H1 (cell line): Measurements from ENCODE around the gene GLIPR1. TPM values are rescaled to one million over a fixed set of nuclear protein-coding genes. Genes with fewer than 3 reads are reported as not detected.

ENCODE experiments used
- CTCF ChIA-PET: fragments of 300-600 bp; sonication (Branson Sonifier 250); formaldehyde crosslinking; loops from one replicate; lab custom pipeline; 2021; ENCODE audit not compliant: partially characterized antibody; lab: Charles Lee
- POLR2A ChIA-PET: fragments of 300-600 bp; sonication (Branson Sonifier 250); formaldehyde crosslinking; loops from one replicate; lab custom pipeline; 2021; ENCODE audit warnings: inconsistent platforms; ENCODE audit not compliant: partially characterized antibody; lab: Charles Lee
- DNase-seq, 2 experiments: peaks; one replicate each; pipeline versions ENCODE4 v3.0.0 to v3.0.0-alpha.2; 2010 to 2022; ENCODE audit warnings: low spot score in 2 of 2, low read depth in 1 of 2, mixed read lengths in 1 of 2
- FAIRE-seq: peaks from 2 replicates; lab custom pipeline; 2011; peaks lifted over from hg19 to GRCh38; lab: Jason Lieb, UNC
- H2AFZ ChIP-seq: 2 replicates; pipeline ENCODE4 v1.8.1; 2012; ENCODE audit warnings: low read length, inconsistent platforms
- H2AK5ac ChIP-seq: 2 replicates; pipeline ENCODE4 v1.6.1; 2013; ENCODE audit warnings: low read depth, low read length
- H2BK120ac ChIP-seq: replicated peaks from 2 replicates; pipeline ENCODE3; 2013; ENCODE audit warnings: low read depth, low read length, inconsistent platforms
- H2BK12ac ChIP-seq: 2 replicates; pipeline ENCODE4 v1.6.1; 2013; ENCODE audit warnings: low read depth, low read length
- H2BK15ac ChIP-seq: 2 replicates; pipeline ENCODE4 v1.6.1; 2013; ENCODE audit warnings: low read length
- H2BK20ac ChIP-seq: 2 replicates; pipeline ENCODE4 v1.6.1; 2013; ENCODE audit warnings: low read length
- H2BK5ac ChIP-seq: 2 replicates; pipeline ENCODE4 v1.6.1; 2013; ENCODE audit warnings: low read depth, low read length
- H3K14ac ChIP-seq: 2 replicates; pipeline ENCODE4 v1.6.1; 2013; ENCODE audit warnings: inconsistent platforms; ENCODE audit not compliant: insufficient read length
- H3K18ac ChIP-seq: 2 replicates; pipeline ENCODE4 v1.6.1; 2013; ENCODE audit warnings: low read length; ENCODE audit errors: extremely low read depth
- H3K23ac ChIP-seq: 2 replicates; pipeline ENCODE4 v1.6.1; 2013; ENCODE audit warnings: inconsistent platforms; ENCODE audit not compliant: insufficient read length
- H3K23me2 ChIP-seq: 2 replicates; pipeline ENCODE4 v1.6.1; 2013; ENCODE audit warnings: low read depth, low read length
- H3K27ac ChIP-seq: 2 replicates; pipeline ENCODE4 v1.6.1; 2011; ENCODE audit warnings: low read depth, low read length, inconsistent platforms
- H3K27me3 ChIP-seq, 4 experiments: replicated peaks in 1 of 4; 1 replicate in 1 of 4; 2 replicates in 3 of 4; pipeline versions ENCODE4 v1.6.1 to v1.8.1; 2011 to 2013; ENCODE audit warnings: low read length in 3 of 4, mild to moderate bottlenecking in 3 of 4, inconsistent platforms in 2 of 4, mixed read lengths in 2 of 4, moderate library complexity in 1 of 4; ENCODE audit not compliant: control insufficient read depth in 3 of 4, insufficient read depth in 3 of 4; ENCODE audit errors: extremely low read depth in 1 of 4
- H3K36me3 ChIP-seq, 4 experiments: 2 replicates each; pipeline versions ENCODE4 v1.6.1 to v1.8.1; 2011 to 2013; ENCODE audit warnings: mild to moderate bottlenecking in 4 of 4, low read length in 3 of 4, moderate library complexity in 2 of 4, control low read depth in 1 of 4, inconsistent platforms in 1 of 4; ENCODE audit not compliant: insufficient read depth in 4 of 4, control insufficient read depth in 2 of 4
- H3K4ac ChIP-seq: replicated peaks from 2 replicates; pipeline ENCODE3; 2013; ENCODE audit warnings: low read length, low read depth, mixed read lengths, inconsistent platforms; ENCODE audit not compliant: insufficient read length
- H3K4me1 ChIP-seq, 4 experiments: replicated peaks in 1 of 4; 1 replicate in 1 of 4; 2 replicates in 3 of 4; pipeline versions ENCODE4 v1.6.1 to v1.8.1; 2011 to 2013; ENCODE audit warnings: low read length in 3 of 4, inconsistent platforms in 2 of 4, mixed read lengths in 1 of 4; ENCODE audit not compliant: insufficient read depth in 4 of 4, control insufficient read depth in 3 of 4
- H3K4me2 ChIP-seq, 2 experiments: 2 replicates each; pipeline versions ENCODE4 v1.6.1 to v1.8.1; 2011 to 2013; ENCODE audit warnings: low read depth in 2 of 2, low read length in 2 of 2, control low read depth in 1 of 2, inconsistent platforms in 1 of 2, mild to moderate bottlenecking in 1 of 2; ENCODE audit not compliant: insufficient read depth in 1 of 2
- H3K4me3 ChIP-seq, 4 experiments: fragments of 200-600, 300-600 bp in 1 of 4; sonication (generic), shearing (Covaris generic), sonication (Bioruptor Twin) in 1 of 4; 2 replicates each; pipeline versions ENCODE4 v1.5.1 to v1.8.1; 2011 to 2016; ENCODE audit warnings: low read length in 4 of 4, low read depth in 3 of 4, control low read depth in 2 of 4, inconsistent platforms in 2 of 4, mild to moderate bottlenecking in 2 of 4, mixed read lengths in 1 of 4, moderate library complexity in 1 of 4; ENCODE audit not compliant: insufficient read depth in 2 of 4; ENCODE audit errors: extremely low read depth in 1 of 4
- H3K56ac ChIP-seq: replicated peaks from 2 replicates; pipeline ENCODE3; 2013; ENCODE audit warnings: low read depth, mild to moderate bottlenecking, mixed read lengths, low read length, inconsistent platforms; ENCODE audit not compliant: insufficient read length
- H3K79me1 ChIP-seq: 2 replicates; pipeline ENCODE4 v1.6.1; 2013; ENCODE audit warnings: low read depth, low read length, control low read depth
- H3K79me2 ChIP-seq, 2 experiments: 2 replicates each; pipeline versions ENCODE4 v1.6.1 to v1.8.1; 2012 to 2013; ENCODE audit warnings: low read length in 2 of 2, mild to moderate bottlenecking in 2 of 2, inconsistent platforms in 1 of 2; ENCODE audit not compliant: insufficient read depth in 2 of 2, control insufficient read depth in 1 of 2
- H3K9ac ChIP-seq, 4 experiments: replicated peaks in 1 of 4; 1 replicate in 1 of 4; 2 replicates in 3 of 4; pipeline versions ENCODE4 v1.6.1 to v1.8.1; 2011 to 2013; ENCODE audit warnings: low read depth in 3 of 4, low read length in 3 of 4, control low read depth in 2 of 4, mild to moderate bottlenecking in 2 of 4, moderate library complexity in 2 of 4, inconsistent platforms in 1 of 4; ENCODE audit errors: extremely low read depth in 1 of 4
- H3K9me3 ChIP-seq, 2 experiments: 2 replicates each; pipeline versions ENCODE4 v1.6.1 to v1.8.1; 2012 to 2013; ENCODE audit warnings: mild to moderate bottlenecking in 2 of 2, moderate library complexity in 2 of 2, control low read depth in 1 of 2, inconsistent platforms in 1 of 2, low read depth in 1 of 2, low read length in 1 of 2, mixed read lengths in 1 of 2; ENCODE audit not compliant: insufficient read depth in 2 of 2
- H4K20me1 ChIP-seq, 2 experiments: replicated peaks in 1 of 2; 2 replicates each; pipeline versions ENCODE3 to v1.8.1; 2011 to 2013; ENCODE audit warnings: inconsistent platforms in 2 of 2, low read length in 2 of 2, mild to moderate bottlenecking in 1 of 2; ENCODE audit not compliant: insufficient read depth in 2 of 2, control insufficient read depth in 1 of 2
- H4K5ac ChIP-seq: 2 replicates; pipeline ENCODE4 v1.6.1; 2013; ENCODE audit warnings: low read length, low read depth, mixed read lengths, inconsistent platforms; ENCODE audit not compliant: insufficient read length
- H4K8ac ChIP-seq: 2 replicates; pipeline ENCODE4 v1.8.0; 2013; ENCODE audit warnings: mild to moderate bottlenecking, moderate library complexity, low read length, inconsistent platforms; ENCODE audit not compliant: insufficient read depth; ENCODE audit errors: extremely low read depth
- H4K91ac ChIP-seq: replicated peaks from 2 replicates; pipeline ENCODE3; 2013; ENCODE audit warnings: low read length, mixed read lengths, inconsistent platforms; ENCODE audit not compliant: insufficient read length
- ASH2L ChIP-seq: fragments of 200-600, 300-600 bp; sonication (generic); IDR thresholded peaks from one replicate; pipeline ENCODE4 v1.7.1; 2017; ENCODE audit warnings: low read length
- BRCA1 ChIP-seq: IDR thresholded peaks from 2 replicates; pipeline ENCODE4 v1.6.1; 2012; ENCODE audit warnings: low read depth, low read length, improper control_type of control experiment
- CHD1 ChIP-seq: IDR thresholded peaks from 2 replicates; pipeline ENCODE4 v1.6.1; 2012; ENCODE audit warnings: low read depth, low read length, improper control_type of control experiment
- JUN ChIP-seq: IDR thresholded peaks from 2 replicates; pipeline ENCODE4 v1.6.1; 2011; ENCODE audit warnings: low read depth, mild to moderate bottlenecking, improper control_type of control experiment, low read length
- KDM5A ChIP-seq: fragments of 200-600 bp; IDR thresholded peaks from 2 replicates; pipeline ENCODE4 v1.7.1; 2012; ENCODE audit warnings: mild to moderate bottlenecking, low read length, inconsistent platforms, mixed read lengths
- MAFK ChIP-seq: IDR thresholded peaks from 2 replicates; pipeline ENCODE4 v1.6.1; 2012; ENCODE audit warnings: low read depth, mild to moderate bottlenecking, improper control_type of control experiment, low read length
- NANOG ChIP-seq: IDR thresholded peaks from 2 replicates; pipeline ENCODE4 v1.6.1; 2011; ENCODE audit warnings: low read length, low read depth, mild to moderate bottlenecking, inconsistent platforms; ENCODE audit not compliant: insufficient read depth, poor library complexity, severe bottlenecking
- POLR2AphosphoS5 ChIP-seq: IDR thresholded peaks from 2 replicates; pipeline ENCODE4 v1.6.1; 2011; ENCODE audit warnings: low read depth, low read length
- RAD21 ChIP-seq, 2 experiments: IDR thresholded peaks in 1 of 2; conservative IDR thresholded peaks in 1 of 2; 2 replicates each; pipeline ENCODE4 v1.6.1; 2011; ENCODE audit warnings: low read depth in 2 of 2, low read length in 2 of 2, improper control_type of control experiment in 1 of 2, inconsistent platforms in 1 of 2, mild to moderate bottlenecking in 1 of 2, moderate library complexity in 1 of 2
- SUZ12 ChIP-seq: fragments of 200-600 bp; sonication (generic); IDR thresholded peaks from 2 replicates; pipeline ENCODE4 v1.6.1; 2012; ENCODE audit warnings: mild to moderate bottlenecking, inconsistent platforms, low read length, moderate library complexity, mixed read lengths
- TAF1 ChIP-seq: IDR thresholded peaks from 2 replicates; pipeline ENCODE4 v1.6.1; 2011; ENCODE audit warnings: mild to moderate bottlenecking, low read depth, low read length
- WGBS, 2 experiments: shearing (Covaris generic) in 1 of 2; methylation state at CpG; one replicate each; pipeline versions ENCODE4 v1.1.6 to v1.1.7; 2013 to 2015; ENCODE audit warnings: low lambda C conversion rate in 2 of 2, mixed read lengths in 2 of 2, inconsistent platforms in 1 of 2, low coverage in 1 of 2, missing lambda C conversion rate in 1 of 2; ENCODE audit not compliant: insufficient replicate concordance in 2 of 2, insufficient coverage in 1 of 2, insufficient read length in 1 of 2; ENCODE audit errors: extremely low coverage in 1 of 2, missing lambda C conversion rate in 1 of 2; 5-methylcytosine and 5-hydroxymethylcytosine counted together
- polyA plus RNA-seq, 7 experiments: library from polyadenylated mRNA; depleted of rRNA in 3 of 7; stranded (reverse) in 5 of 7; unstranded in 2 of 7; fragments of >200 nt in 5 of 7; fragments of 200-250 nt in 2 of 7; gene quantifications; 1 replicate in 5 of 7; 2 replicates in 1 of 7; 4 replicates in 1 of 7; pipeline versions ENCODE4 v1.2.1 to v1.2.3, GENCODE V29; 2011 to 2013; ENCODE audit warnings: missing spikeins in 2 of 7, mixed read lengths in 2 of 7
- total RNA-seq: library from RNA; stranded (reverse); fragmentation: NEBNext Ultra II Directional; extraction: Animal tissue kit (Norgen Biotek cat#: 25700); gene quantifications from 2 replicates; pipeline ENCODE4 v1.2.1, GENCODE V29; 2021
- TF ChIP-seq, protein P1 (sequence below): IDR thresholded peaks from 2 replicates; pipeline ENCODE4 v1.6.1; 2012; ENCODE audit warnings: inconsistent platforms

Gene GLIPR1
- total and polyA plus RNA-seq, 2 of the 8 experiments (the other 6 are each of a cell fraction or from before 2014, with no cell fraction given) = 0.23 to 1.5 TPM

DNA sequence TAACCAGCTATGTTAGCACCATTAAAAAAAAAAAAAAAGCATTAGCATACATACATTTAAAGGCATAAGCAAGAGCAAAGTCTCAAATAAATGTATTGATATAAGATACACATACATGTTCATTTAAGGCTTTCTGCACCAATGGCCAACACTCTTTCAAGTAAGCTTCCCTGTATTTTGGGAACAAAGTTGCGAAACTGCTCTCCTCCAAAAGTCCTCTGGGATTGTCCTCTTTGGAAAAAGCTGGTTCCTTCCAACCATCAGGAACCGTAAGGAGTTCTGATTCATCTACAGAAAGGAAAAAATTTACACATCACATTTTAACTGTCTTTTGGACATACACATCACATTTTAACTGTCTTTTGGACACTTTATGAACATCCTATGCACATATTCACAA is 27.6 kb downstream of the GLIPR1 start:
- no peaks in the 10 kb centered on the region for H3K27me3 ChIP-seq
- no peak overlapping the region for H3K4me2 ChIP-seq
- CTCF ChIA-PET = interaction anchor here (0.6 to 1.0 kb wide), 3 partner anchors 12 to 548 kb away, joined by 3 to 4 read pairs (median 3); no protein-coding TSS in a partner anchor
- TF ChIP-seq POLR2AphosphoS5 = no peak
- TF ChIP-seq NANOG = no peak
- TF ChIP-seq JUN = no peak
- no peak for TF ChIP-seq MAFK
- no peak for TF ChIP-seq SUZ12
- TF ChIP-seq TAF1 = no peak
- TF ChIP-seq RAD21 (IDR thresholded peaks at IDR 0.05 in 1 of 2, conservative IDR thresholded peaks at IDR 0.05 in 1 of 2; ENCODE audit: low read depth in 2 of 2, low read length in 2 of 2) = no peak
- no peak for TF ChIP-seq CHD1
- TF ChIP-seq, protein P1, sequence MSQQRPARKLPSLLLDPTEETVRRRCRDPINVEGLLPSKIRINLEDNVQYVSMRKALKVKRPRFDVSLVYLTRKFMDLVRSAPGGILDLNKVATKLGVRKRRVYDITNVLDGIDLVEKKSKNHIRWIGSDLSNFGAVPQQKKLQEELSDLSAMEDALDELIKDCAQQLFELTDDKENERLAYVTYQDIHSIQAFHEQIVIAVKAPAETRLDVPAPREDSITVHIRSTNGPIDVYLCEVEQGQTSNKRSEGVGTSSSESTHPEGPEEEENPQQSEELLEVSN = no peak
- no peak for TF ChIP-seq KDM5A
- no peak for TF ChIP-seq ASH2L
- TF ChIP-seq BRCA1 = no peak

More for the DNA sequence above, 27.6 kb downstream of the GLIPR1 start:
- POLR2A ChIA-PET = interaction anchor here (1.0 kb wide), 1 partner anchor 540 kb away, joined by 3 read pairs; no protein-coding TSS in a partner anchor
- no peak overlapping the region for H3K4me3 ChIP-seq
- H4K5ac ChIP-seq = no peak overlapping the region
- H3K27ac ChIP-seq = no peak overlapping the region
- no peak overlapping the region for H3K18ac ChIP-seq
- no peak overlapping the region for H3K9ac ChIP-seq
- H3K56ac ChIP-seq = no peak overlapping the region
- peaks cover 18 to 50% of the 10 kb centered on the region in 2 experiments; a peak in 3 of 4 replicates for H3K79me2 ChIP-seq
- FAIRE-seq = no peak
- 97% methylated on average over 2 of the region's 2 CpGs; no CpG with 5 or more reads in 1 of the 2 experiments for WGBS, 2 experiments
- H2BK120ac ChIP-seq = no peak overlapping the region
- no peak overlapping the region for H2BK12ac ChIP-seq
- no peak overlapping the region for H2BK5ac ChIP-seq
- H3K36me3 ChIP-seq = peaks cover 6 to 37% (median 14%) of the 10 kb centered on the region in 4 experiments; a peak in 7 of 8 replicates
- no peaks in the 10 kb centered on the region for H3K79me1 ChIP-seq
- no peak overlapping the region for H2BK20ac ChIP-seq
- H3K9me3 ChIP-seq = no peaks in the 10 kb centered on the region
- no peaks in the 10 kb centered on the region; a peak in 2 of 7 replicates for H3K4me1 ChIP-seq
- no peak overlapping the region for H3K23ac ChIP-seq
- H4K20me1 ChIP-seq = peaks cover 2 to 4% of the 10 kb centered on the region in 2 experiments
- H2BK15ac ChIP-seq = no peak overlapping the region
- no peak overlapping the region for H2AK5ac ChIP-seq
- no peak overlapping the region for H3K14ac ChIP-seq
- H3K4ac ChIP-seq = no peak overlapping the region
- DNase-seq = no peak
- no peak overlapping the region for H4K8ac ChIP-seq
- H2AFZ ChIP-seq = no peak overlapping the region
- H4K91ac ChIP-seq = no peak overlapping the region
- no peaks in the 10 kb centered on the region; the same call in 1 of the 2 replicates for H3K23me2 ChIP-seq
